HG03460 (cell line): ENCODE measurements around the gene ABCG8.

ENCODE experiments used
- ATAC-seq: cut with Tn5 transposase; IDR thresholded peaks from one replicate; pipeline ENCODE4 v1.9.1; 2021; ENCODE audit not compliant: unreplicated experiment

Gene ABCG8

DNA sequence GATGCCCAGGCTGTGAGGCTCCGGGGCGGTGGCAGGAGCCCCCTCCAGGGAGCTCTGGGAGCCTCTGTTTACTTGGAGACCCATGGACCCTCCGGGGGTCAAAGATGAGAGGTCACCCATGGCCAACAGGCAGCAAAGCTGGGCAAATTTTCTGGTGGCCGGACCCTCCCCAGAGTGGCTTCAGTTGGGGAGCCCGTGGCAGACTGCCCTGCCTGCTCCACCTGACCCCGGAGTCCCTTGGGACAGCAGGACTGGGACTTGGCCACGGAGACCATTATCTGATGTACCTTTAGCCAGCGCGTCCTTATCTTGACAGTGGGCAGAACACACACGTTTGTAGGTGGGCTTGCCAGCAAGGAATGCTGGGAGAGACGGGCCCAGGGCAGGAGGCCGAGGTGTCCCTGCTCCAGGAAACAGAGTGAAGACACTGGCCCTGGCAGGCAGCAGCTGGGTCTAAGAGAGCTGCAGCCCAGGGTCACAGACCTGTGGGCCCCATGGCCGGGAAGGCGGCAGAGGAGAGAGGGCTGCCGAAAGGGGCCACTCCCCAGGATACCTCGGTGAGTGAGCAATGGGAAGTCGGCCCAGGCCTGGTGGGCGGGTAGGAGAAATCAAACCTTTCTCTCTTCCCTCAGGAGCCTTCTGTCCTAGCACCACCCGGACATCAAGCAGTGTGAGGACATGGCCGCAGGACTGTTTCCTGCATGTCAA, at the start of gene ABCG8, which contains the start of gene ABCG5:
Gene ABCG8, plus strand, starts transcription at position 412 of the 708 bp plus-strand sequence. Its CDS starts 83 bp downstream, at position 495.
Gene ABCG5, minus strand, starts transcription at position 280 of the 708 bp plus-strand sequence. Its CDS starts 160 bp downstream, at position 120.
- no peak for ATAC-seq

DNA sequence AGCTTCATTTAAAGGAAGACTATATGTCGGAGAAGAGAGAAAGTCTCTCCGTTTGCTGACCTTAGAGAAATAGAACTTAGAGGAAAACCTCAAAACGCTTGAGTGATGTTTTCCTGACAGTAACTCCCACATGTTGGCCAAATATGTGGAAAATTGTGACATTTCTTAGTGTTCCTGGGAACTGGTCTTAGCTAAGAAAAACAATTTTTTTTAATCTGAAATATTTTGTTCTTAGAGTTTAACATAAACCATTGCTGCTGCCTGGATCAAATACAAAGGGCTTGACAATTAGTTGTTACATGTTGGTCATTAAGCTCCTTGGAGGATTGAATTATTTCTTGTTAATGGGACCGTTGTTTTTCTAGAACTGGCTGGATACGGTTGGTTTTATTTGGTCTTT, 48.6 kb upstream of the ABCG8 start:
- ATAC-seq: no peak

DNA sequence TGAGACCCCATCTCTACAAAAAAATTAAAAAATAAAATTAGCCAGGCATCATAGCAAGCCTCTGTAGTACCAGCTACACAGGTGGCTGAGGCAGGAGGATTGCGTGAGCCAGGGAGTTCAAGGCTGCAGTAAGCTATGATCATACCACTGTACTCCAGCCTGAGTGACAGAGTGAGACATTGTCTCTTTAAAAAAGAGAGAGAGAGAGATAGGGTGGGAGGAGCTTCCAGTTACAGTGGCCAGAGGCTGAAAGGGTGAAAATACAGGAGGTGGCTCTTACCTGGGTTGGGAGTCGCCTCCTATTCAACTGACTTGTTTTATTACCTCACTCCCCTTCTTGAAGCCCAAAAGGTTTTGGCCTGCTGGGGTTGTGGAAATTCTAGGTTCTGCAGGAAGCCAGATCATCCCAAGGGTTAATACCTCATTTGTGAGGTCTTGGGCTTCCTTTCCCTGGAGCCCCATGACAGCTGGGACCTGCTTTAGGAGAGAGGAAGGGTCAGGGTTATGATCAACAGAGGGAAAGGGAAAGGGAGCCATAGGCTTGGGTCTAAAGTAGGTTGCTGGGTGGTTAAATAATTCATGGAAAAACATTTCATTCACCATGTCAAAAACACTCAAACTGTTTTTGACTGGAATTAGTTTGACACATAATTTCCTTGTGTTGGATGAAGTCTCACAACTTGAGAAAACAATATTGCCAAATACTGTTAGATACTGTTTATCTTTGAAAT, 47.6 kb upstream of the ABCG8 start:
- ATAC-seq: no peak

DNA sequence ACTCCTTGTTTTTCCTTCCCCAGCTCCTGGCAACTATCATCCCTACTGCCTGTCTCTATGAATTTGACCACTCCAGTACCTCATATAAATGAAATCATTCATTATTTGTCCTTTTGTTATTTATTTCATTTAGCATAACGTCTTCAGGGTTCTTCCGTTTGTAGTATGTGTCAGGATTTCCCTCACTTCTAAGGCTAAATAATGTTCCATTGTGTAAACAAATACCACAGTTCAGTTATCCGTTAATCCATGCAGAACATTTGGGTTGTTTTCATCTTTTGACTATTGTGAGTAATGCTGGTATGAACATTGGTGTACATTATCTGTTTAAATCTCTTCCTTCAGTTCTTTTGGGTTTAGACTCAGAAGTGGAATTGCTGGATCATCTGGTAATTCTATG, 46.1 kb upstream of the ABCG8 start:
- ATAC-seq: peak; percentile 57

DNA sequence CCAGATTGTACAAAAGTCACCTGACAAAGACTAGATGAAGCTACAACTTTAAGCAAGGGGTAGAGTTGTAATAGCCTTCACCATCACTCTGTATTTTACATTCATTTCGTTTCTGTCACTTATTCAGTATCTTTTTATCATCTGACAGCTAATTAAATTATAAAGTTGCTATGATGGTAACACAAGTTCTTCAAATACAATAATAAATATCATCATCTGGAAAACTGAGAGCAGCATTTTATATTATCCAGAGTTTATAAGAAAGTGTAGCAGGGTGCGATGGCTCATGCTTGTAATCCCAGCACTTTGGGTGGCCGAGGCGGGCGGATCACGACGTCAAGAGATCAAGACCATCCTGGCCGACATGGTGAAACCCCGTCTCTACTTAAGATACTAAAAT, 43.8 kb upstream of the ABCG8 start:
- no peak for ATAC-seq

DNA sequence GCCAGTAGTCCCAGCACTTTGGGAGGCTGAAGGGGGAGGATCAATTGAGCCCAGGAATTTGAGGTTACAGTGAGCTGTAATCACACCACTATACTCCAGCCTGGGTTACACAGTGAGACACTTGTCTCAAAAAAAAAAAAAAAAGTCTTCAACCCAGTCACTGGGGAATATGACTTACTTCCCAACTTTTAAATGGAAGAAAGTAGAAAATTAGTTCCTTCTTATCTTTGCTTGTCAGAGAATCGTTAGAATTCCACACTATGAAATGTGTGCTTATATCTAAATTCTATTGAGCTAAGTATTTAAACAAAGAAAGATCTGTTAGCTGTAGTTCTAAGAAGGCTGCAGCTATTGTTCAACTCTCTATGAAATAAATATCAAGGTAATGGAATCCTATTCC, 42.6 kb upstream of the ABCG8 start:
- ATAC-seq: no peak

DNA sequence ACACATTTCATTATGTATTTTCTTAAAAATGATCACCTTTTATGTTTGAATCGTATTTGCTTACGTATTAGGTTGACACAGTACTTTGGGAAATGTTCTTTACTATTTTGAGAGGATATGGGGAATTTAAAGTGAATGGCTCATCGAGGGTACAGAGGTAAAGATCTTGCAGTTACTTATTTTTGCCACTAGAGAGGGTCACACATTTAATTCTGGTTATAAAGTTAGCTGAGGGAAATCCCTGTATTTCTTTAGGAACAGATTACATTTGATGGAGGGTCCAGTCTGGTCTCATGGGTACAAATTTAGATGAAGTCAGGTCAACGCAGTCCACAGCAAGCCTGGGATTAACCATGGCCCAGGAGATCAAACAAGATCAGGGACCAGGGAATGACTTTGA, 40.5 kb upstream of the ABCG8 start:
- no peak for ATAC-seq

DNA sequence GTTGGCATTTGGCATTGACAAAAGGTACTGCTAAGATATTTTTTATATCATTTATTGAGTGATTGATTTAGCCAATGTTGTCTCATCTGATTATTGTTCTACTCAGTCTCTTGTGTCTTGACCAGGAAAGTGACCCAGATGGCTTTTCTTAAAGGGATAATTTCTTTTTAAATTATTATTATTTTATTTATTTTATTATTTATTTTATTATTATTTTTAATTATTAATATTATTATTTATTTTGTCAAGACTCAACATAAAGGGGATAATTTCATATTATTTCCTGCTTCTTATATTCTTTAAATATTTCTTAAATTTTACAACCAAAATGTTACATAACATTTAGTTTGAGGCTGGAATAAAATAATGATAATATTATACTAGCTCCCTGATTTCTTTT, 37.9 kb upstream of the ABCG8 start:
- no peak for ATAC-seq

DNA sequence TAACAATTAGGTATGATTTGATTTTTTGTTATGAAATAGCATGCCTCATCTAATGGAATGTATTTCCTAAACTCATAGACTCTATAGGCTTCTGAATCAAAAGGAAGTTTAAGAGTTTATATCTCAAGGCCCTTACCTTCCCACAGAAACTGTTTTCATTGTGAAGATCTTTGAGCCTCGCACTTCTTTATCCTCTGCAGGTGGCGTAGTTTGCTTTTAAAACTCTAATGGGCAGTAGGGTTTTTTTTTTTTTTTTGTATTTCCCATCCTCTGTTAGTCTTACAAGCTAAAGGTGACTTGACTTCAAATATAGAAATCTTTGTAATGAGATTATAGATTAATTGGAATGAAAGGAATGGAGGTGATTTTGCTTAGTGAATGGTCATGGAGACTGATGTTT, 36.6 kb upstream of the ABCG8 start:
- no peak for ATAC-seq

DNA sequence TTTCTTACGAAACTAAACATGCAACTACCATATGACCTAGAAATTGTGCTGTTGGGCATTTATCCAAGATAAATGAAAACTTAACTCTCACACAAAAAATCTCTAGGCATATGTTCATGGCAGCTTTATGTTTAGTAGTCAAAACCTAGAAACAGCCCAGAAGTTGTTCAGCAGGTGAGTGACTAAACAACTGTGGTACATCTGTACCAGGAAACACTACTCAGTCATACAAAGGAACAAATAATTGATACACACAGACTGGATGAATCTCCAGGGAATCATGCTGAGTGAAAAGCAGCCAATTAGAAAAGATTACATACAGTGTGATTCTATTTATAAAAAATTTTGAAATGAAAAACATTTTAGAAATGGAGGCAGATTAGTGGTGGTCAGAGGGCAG, 35.7 kb upstream of the ABCG8 start:
- no peak for ATAC-seq

DNA sequence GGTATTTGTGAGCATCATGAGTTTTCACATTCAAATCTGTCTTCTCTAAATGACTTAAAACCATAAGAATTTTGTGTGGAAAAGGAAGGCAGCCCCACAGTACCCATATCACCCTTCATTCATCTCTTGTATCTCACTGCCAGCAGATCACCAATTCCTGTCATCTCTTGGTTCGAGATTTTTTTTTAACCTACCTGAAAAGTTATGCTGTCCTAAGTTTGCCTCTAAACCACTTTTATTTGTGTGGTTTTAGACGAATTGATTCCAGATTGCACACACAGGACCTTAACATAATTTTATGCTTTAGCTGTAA, 32.1 kb upstream of the ABCG8 start:
- no peak for ATAC-seq

DNA sequence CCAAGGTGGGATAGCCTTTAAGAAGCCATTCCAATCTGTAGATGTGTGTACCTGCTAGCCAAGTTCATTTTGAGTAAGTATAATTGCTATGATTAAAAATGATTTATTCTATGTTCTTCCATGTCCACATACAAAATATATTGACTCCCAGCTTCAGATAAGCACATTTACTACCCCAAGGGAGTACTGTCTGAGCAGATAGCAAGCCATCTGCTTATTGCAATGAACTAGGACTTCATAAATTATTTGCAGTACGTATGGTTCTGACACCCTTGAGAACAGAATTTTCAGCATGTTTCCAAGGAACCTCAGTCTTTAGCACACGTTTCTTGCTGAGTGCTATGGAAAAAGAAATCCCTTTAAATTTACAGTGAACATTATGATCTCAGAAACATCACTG, 28.3 kb upstream of the ABCG8 start:
- ATAC-seq: no peak

DNA sequence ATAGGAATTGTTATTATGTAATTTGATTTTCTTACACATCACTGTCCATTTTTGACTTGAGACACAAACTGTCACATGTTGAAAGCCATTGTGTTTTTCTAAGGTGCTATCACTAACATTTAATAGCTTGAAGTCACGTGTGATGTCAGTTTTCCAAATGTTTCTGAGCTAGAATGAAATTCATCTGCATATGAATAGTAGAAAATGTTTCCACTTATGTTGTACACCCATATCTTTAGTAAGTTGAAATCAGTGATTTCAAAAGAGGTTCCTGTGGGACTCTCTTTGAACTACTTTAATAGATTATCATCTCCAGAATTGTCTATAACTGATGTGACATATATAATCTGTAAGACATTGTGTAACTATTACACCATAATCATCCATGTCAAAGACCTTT, 27.9 kb upstream of the ABCG8 start:
- ATAC-seq: no peak

DNA sequence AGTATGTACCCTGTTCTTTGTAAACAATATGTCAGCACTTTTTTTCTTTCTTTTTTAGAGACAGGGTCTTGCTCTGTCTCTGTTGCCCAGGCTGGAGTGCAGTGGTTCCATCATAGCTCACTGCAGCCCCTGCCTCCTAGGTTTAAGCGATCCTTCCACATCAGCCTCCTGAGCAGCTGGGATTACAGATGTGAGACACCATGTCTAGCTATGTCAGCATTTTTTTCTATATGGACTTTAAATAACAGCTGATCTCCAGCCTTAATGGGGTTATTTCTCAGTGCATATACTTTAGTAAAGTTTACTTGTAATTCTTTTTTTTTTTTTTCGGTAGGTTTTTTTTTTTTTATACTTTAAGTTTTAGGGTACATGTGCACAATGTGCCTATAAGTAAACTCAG, 26.8 kb upstream of the ABCG8 start:
- ATAC-seq: no peak

DNA sequence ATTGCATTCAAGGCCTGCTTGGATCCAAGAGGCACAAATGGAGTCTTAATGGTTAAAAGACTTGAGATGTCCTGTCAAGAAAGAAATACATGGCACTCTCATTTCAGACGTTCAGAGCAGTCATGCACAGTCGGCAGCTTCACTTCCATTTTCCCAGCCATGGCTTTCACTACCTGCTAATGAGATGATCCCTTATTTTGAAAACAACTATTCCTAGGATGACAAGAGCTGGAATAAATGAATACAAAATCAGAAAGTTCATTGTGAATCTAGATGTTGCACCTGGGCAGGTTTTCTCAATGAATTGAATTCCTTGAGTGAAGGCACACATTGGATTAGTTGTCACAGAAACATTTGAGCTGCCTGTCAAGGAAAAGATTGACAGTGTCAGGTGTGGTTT, 25.8 kb upstream of the ABCG8 start:
- ATAC-seq: no peak

DNA sequence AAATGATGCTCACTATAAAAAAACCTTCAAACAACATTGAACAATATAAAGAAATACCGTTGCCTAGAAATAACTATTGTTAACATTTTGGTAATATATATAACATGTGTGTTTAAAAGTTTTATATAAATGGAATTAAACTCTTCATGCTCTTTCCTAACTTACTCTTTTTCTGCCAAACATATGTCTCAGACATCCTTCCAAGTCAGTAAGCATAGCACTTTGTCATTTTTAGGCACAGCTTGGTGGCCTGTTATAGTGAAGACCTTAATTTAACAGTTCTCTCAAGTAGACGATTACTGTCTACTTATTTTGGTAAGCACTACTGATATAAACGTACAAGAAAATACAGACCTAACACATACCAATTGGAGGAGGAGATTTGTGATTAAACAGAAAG, 24.1 kb upstream of the ABCG8 start:
- ATAC-seq: no peak

DNA sequence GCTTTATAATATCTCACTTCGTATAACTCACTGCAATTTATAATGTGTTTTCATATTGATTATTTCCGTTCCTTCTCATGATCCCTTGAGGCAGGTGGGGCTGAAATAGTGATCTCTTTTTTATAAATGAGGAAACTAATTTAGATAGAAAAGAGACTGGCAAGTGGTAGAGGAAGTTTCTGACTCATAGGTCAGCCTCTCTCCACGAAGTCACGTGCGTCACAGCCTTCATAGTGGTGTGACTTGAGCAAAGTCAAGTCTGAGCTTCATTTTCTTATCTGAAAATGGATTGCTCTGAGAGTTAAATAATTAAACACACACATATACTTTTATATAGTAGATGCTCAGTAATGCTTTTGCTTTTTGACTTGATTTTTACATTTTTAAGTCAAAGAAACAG, 20.0 kb upstream of the ABCG8 start:
- ATAC-seq: no peak

DNA sequence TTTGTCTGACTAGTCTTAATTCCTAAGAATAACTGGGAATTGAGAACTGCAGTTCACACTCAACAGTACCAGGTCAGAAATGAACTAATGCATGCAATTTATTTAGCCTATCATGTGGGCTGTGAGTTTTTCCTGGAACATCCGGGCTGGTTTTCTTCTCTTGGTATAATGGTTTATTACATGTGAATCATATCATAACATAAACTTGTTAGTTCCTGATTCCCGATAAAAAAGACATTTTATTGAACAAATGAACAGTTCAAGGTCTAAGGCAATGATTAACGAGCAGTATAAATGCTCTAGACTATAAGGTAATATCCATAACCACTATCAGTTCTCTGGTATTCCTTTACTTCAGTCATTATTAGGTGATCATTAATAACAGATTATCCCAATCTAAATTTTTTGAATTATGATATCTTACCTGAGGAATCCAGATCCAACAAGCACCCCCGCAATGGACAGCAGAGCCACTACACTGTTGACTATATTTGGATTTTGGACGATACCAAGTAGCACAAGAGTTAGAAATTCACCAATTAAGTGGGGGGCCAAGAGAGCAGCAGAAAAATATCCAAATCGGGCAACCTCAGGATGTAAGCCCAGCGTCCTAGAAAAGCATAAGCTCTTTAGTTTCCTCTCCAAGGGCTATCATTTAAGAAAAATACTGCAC, 19.1 kb upstream of the ABCG8 start:
- no peak for ATAC-seq

DNA sequence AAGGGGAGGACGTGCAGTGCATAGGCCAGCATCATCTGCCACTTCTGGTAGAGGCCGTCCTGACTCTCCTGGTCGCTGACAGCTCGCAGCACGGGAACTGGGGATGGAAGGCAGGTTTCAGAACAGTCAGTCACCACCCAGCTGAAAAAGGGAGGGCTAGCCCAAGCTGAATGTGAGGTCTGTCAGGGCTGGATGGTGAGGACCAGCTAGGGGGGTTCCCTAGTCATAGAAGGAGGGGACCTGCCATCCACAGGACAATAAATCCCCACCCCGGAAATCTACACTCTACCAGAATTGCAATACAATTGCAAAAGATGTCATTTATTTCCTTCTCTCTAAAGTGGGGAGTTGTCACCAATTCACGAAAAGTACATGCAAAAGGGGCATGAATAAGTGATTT, 15.9 kb upstream of the ABCG8 start:
- no peak for ATAC-seq

DNA sequence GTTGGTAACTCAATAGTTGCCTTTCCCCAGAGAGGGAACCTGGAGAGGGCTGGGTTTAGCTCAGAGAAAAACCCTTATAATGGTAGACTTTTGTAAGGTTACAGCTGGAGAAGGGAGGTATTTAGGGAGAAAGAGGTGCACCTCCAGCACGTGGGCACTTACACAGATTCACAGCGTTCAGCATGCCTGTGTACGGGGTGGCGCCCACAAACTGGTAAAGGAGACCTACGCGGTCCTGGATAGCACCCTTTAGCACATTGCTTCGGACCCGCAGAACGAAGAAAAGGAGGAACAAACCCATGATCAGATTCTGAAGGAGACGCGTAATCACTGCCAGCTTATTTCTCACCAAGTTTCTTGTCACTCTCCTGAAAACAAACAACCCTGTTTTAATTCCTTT, 15.0 kb upstream of the ABCG8 start:
- ATAC-seq: no peak

DNA sequence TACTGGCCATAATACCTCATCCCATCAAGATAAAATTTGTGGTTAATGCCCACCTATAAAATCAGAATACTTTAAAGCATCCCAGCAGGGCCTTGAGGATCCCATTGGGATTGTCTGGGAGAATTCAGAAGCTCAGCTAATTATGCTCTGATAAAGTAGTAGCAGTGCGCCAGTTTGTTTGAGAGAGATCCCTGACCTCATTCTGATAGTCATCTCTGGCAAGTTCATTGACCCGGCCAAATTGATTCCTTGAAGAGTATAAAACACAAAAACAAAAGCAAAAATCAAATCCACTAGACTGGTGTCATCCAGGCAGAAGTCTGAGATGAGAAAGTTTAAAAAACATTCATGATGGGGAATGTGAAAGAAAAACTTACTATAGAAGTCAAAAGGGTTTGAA, 14.3 kb upstream of the ABCG8 start:
- ATAC-seq: no peak

DNA sequence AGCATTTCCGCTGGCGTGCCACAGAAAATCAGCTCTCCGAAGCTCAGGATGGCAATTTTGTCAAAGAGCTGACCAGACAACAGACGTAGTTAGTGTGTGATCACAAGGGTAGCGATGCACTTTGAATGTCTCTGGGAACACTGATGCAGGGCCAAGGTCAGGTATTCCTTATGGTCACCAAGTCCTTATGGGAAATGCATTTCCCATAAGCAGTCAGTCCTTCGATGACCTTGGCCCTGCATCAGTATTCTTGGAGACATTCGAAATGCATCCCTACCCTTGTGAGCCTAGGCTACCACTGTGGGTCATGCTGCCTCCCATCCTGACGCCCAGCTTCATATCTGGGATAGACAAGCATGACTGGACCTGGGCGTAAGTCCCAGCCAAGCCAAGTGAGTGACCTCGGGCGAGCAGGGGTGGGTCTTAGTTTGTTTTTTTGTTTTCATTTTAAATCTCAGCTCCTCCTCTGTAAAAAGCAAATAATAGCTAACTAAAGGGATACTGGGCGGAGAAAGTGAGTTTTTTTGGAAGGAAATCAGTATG, 13.7 kb upstream of the ABCG8 start:
- ATAC-seq: no peak
